Gastroesophageal sphincter (tissue), 3 donors: ENCODE data around the gene ST6GALNAC3.

Source experiments
- POLR2A ChIP-seq, 2 donors: fragments of 450-650 bp; IDR thresholded peaks; one replicate each; pipeline ENCODE4 v1.6.1; 2017; ENCODE audit warnings: antibody characterized with exemption in 2 of 2, mild to moderate bottlenecking in 2 of 2, moderate library complexity in 1 of 2
- TF ChIP-seq, protein P1 (sequence below), 4 experiments: fragments of 200-600 bp in 2 of 4; fragments of 450-650 bp in 2 of 4; sonication (generic) in 1 of 4; IDR thresholded peaks; one replicate each; pipeline ENCODE4 v1.5.1; 2017 to 2019; ENCODE audit warnings: antibody characterized with exemption in 4 of 4, mild to moderate bottlenecking in 2 of 4, moderate library complexity in 2 of 4

DNA sequence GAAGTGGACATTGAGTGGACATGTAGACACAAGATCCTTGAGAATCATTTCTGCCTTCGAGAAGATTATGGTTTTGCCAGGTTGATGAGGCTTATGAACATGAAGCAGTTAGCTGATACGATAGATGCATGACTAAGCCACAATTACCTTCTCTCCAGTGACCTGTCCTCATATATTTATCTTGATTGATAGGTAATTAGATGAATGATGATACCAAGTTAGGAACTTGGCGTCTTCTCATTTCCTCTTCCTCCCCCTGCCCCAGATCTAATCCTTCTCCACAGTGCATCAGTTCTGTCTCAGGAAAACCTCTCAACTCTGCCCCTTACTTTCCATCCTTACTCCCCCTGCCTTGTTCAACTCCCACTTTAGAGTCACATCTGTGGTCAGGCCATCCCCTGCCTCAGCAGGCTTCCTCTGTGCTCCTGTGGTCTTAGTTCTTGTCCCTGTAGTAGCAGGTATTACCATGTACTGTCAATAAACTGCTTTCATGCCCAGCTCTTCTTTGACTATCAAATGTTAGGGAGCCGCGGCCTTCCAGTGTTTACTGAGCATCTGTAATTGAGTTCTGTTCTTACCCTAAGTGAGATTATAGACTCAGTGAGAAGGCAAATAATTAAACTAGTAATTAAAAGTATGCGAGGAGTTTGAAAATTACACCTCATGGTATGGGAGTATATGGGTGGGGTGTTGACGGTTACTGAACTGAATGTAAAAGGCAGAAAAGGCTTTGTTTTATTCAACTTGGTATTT is 5.1 kb downstream of the ST6GALNAC3 start:
- TF ChIP-seq POLR2A (IDR thresholded peaks at IDR 0.05): no peak
- TF ChIP-seq, protein P1, sequence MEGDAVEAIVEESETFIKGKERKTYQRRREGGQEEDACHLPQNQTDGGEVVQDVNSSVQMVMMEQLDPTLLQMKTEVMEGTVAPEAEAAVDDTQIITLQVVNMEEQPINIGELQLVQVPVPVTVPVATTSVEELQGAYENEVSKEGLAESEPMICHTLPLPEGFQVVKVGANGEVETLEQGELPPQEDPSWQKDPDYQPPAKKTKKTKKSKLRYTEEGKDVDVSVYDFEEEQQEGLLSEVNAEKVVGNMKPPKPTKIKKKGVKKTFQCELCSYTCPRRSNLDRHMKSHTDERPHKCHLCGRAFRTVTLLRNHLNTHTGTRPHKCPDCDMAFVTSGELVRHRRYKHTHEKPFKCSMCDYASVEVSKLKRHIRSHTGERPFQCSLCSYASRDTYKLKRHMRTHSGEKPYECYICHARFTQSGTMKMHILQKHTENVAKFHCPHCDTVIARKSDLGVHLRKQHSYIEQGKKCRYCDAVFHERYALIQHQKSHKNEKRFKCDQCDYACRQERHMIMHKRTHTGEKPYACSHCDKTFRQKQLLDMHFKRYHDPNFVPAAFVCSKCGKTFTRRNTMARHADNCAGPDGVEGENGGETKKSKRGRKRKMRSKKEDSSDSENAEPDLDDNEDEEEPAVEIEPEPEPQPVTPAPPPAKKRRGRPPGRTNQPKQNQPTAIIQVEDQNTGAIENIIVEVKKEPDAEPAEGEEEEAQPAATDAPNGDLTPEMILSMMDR (IDR thresholded peaks at IDR 0.05): no peak
